Epithelial cell of esophagus (primary cell): ENCODE results near the gene RGS19.
A peak's percentile ranks its signal among the peaks of the same experiment; 100 is the strongest.

Experiments used
- DNase-seq: peaks from one replicate; pipeline ENCODE4 v3.0.0; 2010; ENCODE audit warnings: low read depth
- H3K4me3 ChIP-seq: 2 replicates; pipeline ENCODE4 v1.5.1; 2011; ENCODE audit warnings: mild to moderate bottlenecking, low read length, control low read depth
- TF ChIP-seq, protein P1 (sequence below): IDR thresholded peaks from 2 replicates; pipeline ENCODE4 v1.5.1; 2011; ENCODE audit warnings: low read depth, mild to moderate bottlenecking, low read length, control low read depth, inconsistent platforms; ENCODE audit not compliant: insufficient read depth; ENCODE audit errors: missing control alignments

RGS19 gene

DNA sequence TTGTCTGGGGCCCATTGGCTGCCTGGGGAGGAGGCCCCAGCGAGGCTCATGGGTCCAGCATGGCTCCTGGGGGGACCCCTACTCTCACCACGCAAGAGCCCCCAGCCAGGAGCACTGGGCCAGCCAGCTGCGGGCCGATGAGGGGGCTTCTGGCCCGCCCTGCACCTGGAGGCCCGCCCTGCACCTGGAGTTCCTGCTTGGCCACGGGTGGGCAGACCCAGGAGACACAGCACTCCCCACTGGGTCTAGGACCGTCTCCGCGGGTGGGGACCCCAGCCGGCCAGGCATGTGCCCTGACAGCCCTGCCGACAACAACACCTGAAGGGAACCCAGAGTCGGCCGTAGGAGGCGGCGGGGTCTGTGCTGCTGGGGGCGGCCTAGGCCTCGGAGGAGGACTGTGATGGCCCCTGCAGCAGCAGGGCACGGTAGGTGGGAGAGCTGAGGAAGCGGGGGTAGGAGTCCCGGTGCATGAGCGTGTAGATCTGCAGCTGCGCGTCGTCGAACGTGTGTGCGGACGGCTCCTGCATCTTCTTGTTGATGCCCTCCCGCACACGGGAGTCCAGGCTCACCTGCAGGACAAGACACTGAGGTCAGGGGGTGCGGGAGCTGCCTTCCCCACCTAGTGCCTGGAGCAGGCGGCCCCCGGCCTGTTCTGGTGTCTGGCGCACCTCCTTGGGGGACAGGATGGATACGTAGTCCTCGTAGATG is 5.7 kb downstream of the RGS19 start:
- H3K4me3 ChIP-seq: no peak overlapping the region
- TF ChIP-seq, protein P1, sequence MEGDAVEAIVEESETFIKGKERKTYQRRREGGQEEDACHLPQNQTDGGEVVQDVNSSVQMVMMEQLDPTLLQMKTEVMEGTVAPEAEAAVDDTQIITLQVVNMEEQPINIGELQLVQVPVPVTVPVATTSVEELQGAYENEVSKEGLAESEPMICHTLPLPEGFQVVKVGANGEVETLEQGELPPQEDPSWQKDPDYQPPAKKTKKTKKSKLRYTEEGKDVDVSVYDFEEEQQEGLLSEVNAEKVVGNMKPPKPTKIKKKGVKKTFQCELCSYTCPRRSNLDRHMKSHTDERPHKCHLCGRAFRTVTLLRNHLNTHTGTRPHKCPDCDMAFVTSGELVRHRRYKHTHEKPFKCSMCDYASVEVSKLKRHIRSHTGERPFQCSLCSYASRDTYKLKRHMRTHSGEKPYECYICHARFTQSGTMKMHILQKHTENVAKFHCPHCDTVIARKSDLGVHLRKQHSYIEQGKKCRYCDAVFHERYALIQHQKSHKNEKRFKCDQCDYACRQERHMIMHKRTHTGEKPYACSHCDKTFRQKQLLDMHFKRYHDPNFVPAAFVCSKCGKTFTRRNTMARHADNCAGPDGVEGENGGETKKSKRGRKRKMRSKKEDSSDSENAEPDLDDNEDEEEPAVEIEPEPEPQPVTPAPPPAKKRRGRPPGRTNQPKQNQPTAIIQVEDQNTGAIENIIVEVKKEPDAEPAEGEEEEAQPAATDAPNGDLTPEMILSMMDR: no peak
- DNase-seq: no peak

DNA sequence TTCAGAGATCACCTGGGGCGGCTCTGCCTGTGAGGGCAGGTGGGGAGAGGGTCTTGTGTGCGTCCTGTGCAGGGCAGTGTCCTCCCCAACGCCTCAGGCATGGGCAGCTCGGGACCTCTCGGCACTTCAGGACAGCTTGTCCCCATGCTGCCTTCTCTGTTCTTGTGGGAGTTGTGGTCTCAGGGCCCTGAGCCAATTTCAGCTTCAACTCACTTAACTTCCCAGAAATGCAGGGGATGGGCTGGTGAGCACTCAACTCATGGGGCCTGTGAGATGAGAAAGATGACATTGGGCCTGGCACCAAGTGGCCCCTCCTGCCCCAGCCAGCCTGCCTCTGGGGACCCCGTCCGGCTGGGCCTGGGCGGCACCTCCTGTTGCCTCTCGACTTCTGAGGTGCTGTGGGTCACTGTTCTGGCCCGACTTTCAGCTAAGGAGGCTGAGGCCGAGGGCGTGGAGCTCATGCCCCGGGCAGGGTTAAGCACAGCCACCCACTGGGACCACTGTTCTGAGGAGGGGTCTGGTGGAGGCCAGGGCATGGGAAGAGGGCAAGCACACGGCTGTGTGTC is 6.7 kb downstream of the RGS19 start:
- TF ChIP-seq, protein P1: no peak
- DNase-seq: no peak

DNA sequence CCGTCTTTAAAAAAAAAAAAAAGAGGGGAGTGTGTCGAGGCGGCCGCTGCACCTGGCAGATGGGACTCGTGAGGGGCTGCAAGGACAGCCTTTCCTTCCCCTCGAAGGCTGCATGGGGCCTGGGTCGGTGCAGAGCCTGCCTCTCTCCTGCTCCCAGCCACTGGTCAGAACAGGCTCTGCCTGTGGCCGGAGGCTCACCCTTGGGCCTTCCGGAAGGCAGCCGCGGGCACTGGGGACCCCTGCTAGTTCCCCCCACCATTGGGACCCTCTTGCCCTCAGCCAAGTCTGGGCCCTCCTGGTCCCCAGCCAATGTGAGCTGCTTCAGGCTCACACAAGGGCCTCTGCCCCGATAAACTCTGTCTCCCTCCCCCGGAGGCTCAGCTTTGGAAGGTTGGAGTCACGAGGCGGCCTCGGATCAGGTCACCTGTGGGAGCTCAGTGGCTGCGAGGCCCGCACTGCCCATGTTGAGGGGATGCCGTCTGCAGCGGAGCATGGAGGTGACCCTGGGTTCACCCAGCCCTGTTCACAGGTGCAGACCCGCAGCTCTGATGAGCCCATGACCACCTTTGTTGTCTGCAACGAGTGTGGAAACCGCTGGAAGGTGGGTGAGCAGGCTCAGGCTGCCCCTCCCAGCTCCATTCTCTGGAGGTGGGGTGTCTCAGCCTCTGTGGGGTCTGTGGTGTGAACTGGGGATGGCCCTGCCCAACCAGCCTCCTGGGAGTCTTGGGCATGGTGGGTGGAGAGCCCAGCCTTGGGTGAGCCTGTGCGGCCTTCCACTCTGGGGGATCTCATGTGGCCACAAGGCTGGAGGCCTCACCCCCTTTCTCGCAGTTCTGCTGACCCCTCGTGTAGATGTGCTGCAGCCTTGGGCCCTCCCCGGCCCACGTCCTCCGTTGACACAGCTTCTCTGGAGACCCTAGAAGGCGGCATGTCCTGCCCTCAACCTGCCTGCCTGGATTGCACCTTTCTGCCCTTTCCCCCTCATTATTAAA is 7.7 kb downstream of the RGS19 start:
- H3K4me3 ChIP-seq: no peak overlapping the region
- TF ChIP-seq, protein P1: no peak
- DNase-seq: no peak

More for the DNA sequence above, 6.7 kb downstream of the RGS19 start:
- H3K4me3 ChIP-seq: no peak overlapping the region

DNA sequence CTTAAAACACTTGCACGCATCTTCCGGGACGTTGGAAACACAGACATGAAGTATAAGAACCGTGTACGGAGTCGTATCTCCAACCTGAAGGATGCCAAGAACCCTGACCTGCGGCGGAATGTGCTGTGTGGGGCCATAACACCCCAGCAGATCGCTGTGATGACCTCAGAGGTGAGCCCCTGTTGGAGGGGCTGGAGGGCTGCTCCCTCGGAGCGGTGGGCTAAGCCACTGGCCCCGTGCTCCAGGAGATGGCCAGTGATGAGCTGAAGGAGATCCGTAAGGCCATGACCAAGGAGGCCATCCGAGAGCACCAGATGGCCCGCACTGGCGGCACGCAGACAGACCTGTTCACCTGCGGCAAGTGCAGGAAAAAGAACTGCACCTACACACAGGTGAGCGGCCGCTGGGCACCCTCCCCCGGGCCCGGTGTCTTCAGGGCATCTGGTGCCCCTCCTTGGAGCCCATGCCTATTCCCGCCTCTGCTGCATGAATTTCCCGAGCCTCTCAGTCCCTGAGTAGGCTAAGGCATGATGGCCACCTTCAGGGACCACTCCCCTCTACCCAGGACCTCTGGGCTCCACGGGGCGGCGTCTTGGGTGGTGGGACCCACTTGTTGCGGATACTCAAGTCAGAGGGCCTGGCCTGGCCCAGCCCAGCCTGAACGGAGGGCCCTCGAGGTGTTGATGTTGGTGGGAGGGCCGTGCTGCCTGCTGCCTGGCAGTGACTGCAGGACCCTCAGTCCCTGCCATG is 8.9 kb downstream of the RGS19 start:
- no peak for DNase-seq
- H3K4me3 ChIP-seq: no peak overlapping the region
- TF ChIP-seq, protein P1: no peak

- no peak overlapping the region for H3K4me3 ChIP-seq
- DNase-seq: no peak
- TF ChIP-seq, protein P1: peak; percentile 65
Measured at GRCh38 chr20:64069614-64070243, 9.6 kb downstream of the RGS19 start.

DNA sequence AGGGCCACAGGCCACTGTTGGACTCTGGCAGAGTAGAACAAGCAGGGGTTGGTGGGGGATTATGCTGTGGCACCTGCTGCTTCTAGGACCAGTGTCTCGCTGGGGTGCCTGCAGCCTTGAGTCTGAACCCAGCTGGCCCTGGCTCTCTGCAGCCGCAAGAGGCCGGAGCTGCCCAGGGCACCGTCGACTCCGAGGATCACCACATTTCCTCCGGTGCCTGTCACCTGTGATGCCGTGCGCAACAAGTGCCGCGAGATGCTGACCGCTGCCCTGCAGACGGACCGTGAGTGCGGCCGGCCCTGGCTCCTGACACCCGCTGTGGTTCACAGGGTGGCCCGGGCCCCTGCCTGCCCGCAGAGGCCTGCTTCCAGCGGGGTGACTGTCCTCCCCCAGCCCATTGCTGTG is 10.1 kb downstream of the RGS19 start:
- H3K4me3 ChIP-seq: no peak overlapping the region
- DNase-seq: no peak
- TF ChIP-seq, protein P1: no peak
